PC-9 (cell line): ENCODE measurements around the gene HNRNPLL.

Experiments used
- CTCF ChIP-seq: fragments of 200-600 bp; sonication (generic); conservative IDR thresholded peaks from 2 replicates; pipeline ENCODE4 v1.6.1; 2017; ENCODE audit warnings: mixed run types, antibody characterized with exemption, mild to moderate bottlenecking, moderate library complexity
- EZH2 ChIP-seq: fragments of 200-600 bp; sonication (generic); IDR thresholded peaks from 2 replicates; pipeline ENCODE4 v1.8.0; 2017; ENCODE audit warnings: antibody characterized with exemption, low read depth

- no peak for TF ChIP-seq CTCF
- TF ChIP-seq EZH2 = no peak
These were observed 67.4 kb downstream of the HNRNPLL start for GRCh38 chr2:38535404-38535743.
